Loucy (cell line): ENCODE measurements around the gene RPE65.

Source experiments
- H2AFZ ChIP-seq: fragments of 200-600 bp; sonication (generic); 2 replicates; pipeline ENCODE4 v1.6.0; 2016; ENCODE audit warnings: antibody characterized with exemption, mild to moderate bottlenecking, low read length, moderate library complexity
- H3F3A ChIP-seq: fragments of 200-600 bp; 2 replicates; pipeline ENCODE4 v1.6.0; 2016; ENCODE audit warnings: antibody characterized with exemption, low read depth, mild to moderate bottlenecking
- H3K27me3 ChIP-seq: fragments of 200-600 bp; sonication (generic); 2 replicates; pipeline ENCODE4 v1.6.1; 2014; ENCODE audit warnings: low read length, mild to moderate bottlenecking; ENCODE audit not compliant: insufficient read depth, poor library complexity, severe bottlenecking
- H3K36me3 ChIP-seq: fragments of 200-600 bp; sonication (generic); 2 replicates; pipeline ENCODE4 v1.6.1; 2016; ENCODE audit warnings: low read length; ENCODE audit not compliant: insufficient read depth
- H3K4me1 ChIP-seq: fragments of 200-600 bp; sonication (generic); 2 replicates; pipeline ENCODE4 v1.5.1; 2014; ENCODE audit warnings: low read length, mild to moderate bottlenecking; ENCODE audit not compliant: insufficient read depth, poor library complexity, severe bottlenecking
- H3K4me2 ChIP-seq: fragments of 200-600 bp; sonication (generic); 2 replicates; pipeline ENCODE4 v1.6.0; 2014; ENCODE audit warnings: antibody characterized with exemption, low read length, low read depth, mild to moderate bottlenecking; ENCODE audit not compliant: poor library complexity, severe bottlenecking
- H3K4me3 ChIP-seq: fragments of 200-600 bp; sonication (generic); 2 replicates; pipeline ENCODE4 v1.5.1; 2014; ENCODE audit warnings: low read length, mild to moderate bottlenecking, mixed read lengths; ENCODE audit not compliant: poor library complexity, severe bottlenecking
- H3K79me2 ChIP-seq: fragments of 200-600 bp; sonication (generic); 2 replicates; pipeline ENCODE4 v1.6.1; 2014; ENCODE audit warnings: low read length; ENCODE audit not compliant: insufficient read depth
- H3K9ac ChIP-seq: fragments of 200-600 bp; sonication (generic); 2 replicates; pipeline ENCODE4 v1.6.0; 2014; ENCODE audit warnings: mild to moderate bottlenecking, low read depth, low read length, moderate library complexity; ENCODE audit not compliant: poor library complexity, severe bottlenecking
- H3K9me2 ChIP-seq: fragments of 200-600 bp; sonication (generic); replicated peaks from 2 replicates; pipeline ENCODE4 v1.6.1; 2016; ENCODE audit warnings: low read depth, low read length, mixed read lengths
- H3K9me3 ChIP-seq: fragments of 200-600 bp; sonication (generic); 2 replicates; pipeline ENCODE4 v1.6.1; 2014; ENCODE audit warnings: mild to moderate bottlenecking, antibody characterized with exemption, low read length, low read depth; ENCODE audit not compliant: insufficient read depth
- H4K20me1 ChIP-seq: fragments of 200-600 bp; sonication (generic); 2 replicates; pipeline ENCODE4 v1.6.0; 2014; ENCODE audit warnings: antibody characterized with exemption, low read length, mild to moderate bottlenecking; ENCODE audit not compliant: insufficient read depth, poor library complexity, severe bottlenecking
- CTCF ChIP-seq: fragments of 200-600 bp; sonication (generic); conservative IDR thresholded peaks from 2 replicates; pipeline ENCODE4 v1.5.1; 2014; ENCODE audit warnings: mild to moderate bottlenecking, antibody characterized with exemption, low read length
- EZH2phosphoT487 ChIP-seq: fragments of 200-600 bp; IDR thresholded peaks from 2 replicates; pipeline ENCODE4 v1.6.1; 2018; ENCODE audit warnings: antibody characterized with exemption, mild to moderate bottlenecking, moderate library complexity, borderline replicate concordance

RPE65 gene

GRCh38 chr1:68473060-68473459, 23.3 kb upstream of the RPE65 start:
- Histone ChIP-seq H3K9ac (no peak overlapping the region), H3K4me3 (no peak overlapping the region), H3K9me2 (no peaks in the 10 kb centered on the region), H3K9me3 (no peaks in the 10 kb centered on the region), H3K4me1 (no peaks in the 10 kb centered on the region), H3K4me2 (no peak overlapping the region), H3K27me3 (no peaks in the 10 kb centered on the region), H4K20me1 (no peaks in the 10 kb centered on the region), H3K79me2 (no peaks in the 10 kb centered on the region), H2AFZ (no peak overlapping the region), H3F3A (no peaks in the 10 kb centered on the region), H3K36me3 (peaks cover 20% of the 10 kb centered on the region; the same call in 1 of the 2 replicates)
- TF ChIP-seq CTCF, result no peak
- TF ChIP-seq EZH2phosphoT487, result no peak

- Histone ChIP-seq H3K79me2 (no peaks in the 10 kb centered on the region), H2AFZ (no peak overlapping the region), H3K9me2 (no peaks in the 10 kb centered on the region), H3K4me2 (no peak overlapping the region), H3F3A (no peaks in the 10 kb centered on the region), H3K9me3 (no peaks in the 10 kb centered on the region), H4K20me1 (no peaks in the 10 kb centered on the region), H3K4me1 (no peaks in the 10 kb centered on the region), H3K36me3 (peaks cover under 1% of the 10 kb centered on the region; the same call in 1 of the 2 replicates), H3K4me3 (no peak overlapping the region), H3K27me3 (no peaks in the 10 kb centered on the region), H3K9ac (no peak overlapping the region)
- TF ChIP-seq EZH2phosphoT487 (no peak), CTCF (peak; percentile 76)
These were observed 20.7 kb upstream of the RPE65 start for GRCh38 chr1:68470388-68470970.

GRCh38 chr1:68464891-68465290, 15.1 kb upstream of the RPE65 start:
- H3K9me2 ChIP-seq, result no peaks in the 10 kb centered on the region
- TF ChIP-seq CTCF (no peak), EZH2phosphoT487 (no peak)
- H3K79me2 ChIP-seq, result no peaks in the 10 kb centered on the region
- no peak overlapping the region for H2AFZ ChIP-seq
- H3F3A ChIP-seq, result no peaks in the 10 kb centered on the region
- no peaks in the 10 kb centered on the region for H3K9me3 ChIP-seq
- H3K36me3 ChIP-seq, result no peaks in the 10 kb centered on the region
- H3K9ac ChIP-seq, result no peak overlapping the region
- no peaks in the 10 kb centered on the region for H3K4me1 ChIP-seq
- no peaks in the 10 kb centered on the region for H3K27me3 ChIP-seq
- no peak overlapping the region for H3K4me2 ChIP-seq
- no peak overlapping the region for H3K4me3 ChIP-seq
- no peaks in the 10 kb centered on the region for H4K20me1 ChIP-seq
